Activated CD4-positive, alpha-beta T cell treated with anti-CD3 and anti-CD28 coated beads, Interleukin-2, amount 10 ng/mL, durations not matched to agents 24 days and 14 days (primary cell): ENCODE measurements around the gene BAMBI. TPM values are rescaled to one million over a fixed set of nuclear protein-coding genes. Genes with fewer than 3 reads are reported as not detected.

Source experiments
- DNase-seq: peaks from one replicate; pipeline ENCODE4 v3.0.0; 2022
- H3K27ac Mint-ChIP-seq: one replicate; pipeline ENCODE4 v1.8.0; 2022; ENCODE audit warnings: mild to moderate bottlenecking, mixed read lengths
- H3K27me3 Mint-ChIP-seq: one replicate; pipeline ENCODE4 v1.8.0; 2022; ENCODE audit warnings: mixed read lengths
- H3K36me3 Mint-ChIP-seq: one replicate; pipeline ENCODE4 v1.8.0; 2022; ENCODE audit warnings: low read depth, mild to moderate bottlenecking, mixed read lengths
- H3K4me1 Mint-ChIP-seq: one replicate; pipeline ENCODE4 v1.8.0; 2021; ENCODE audit warnings: mixed read lengths
- H3K4me3 Mint-ChIP-seq: one replicate; pipeline ENCODE4 v1.8.0; 2022; ENCODE audit warnings: mild to moderate bottlenecking, moderate library complexity, mixed read lengths
- H3K9me3 Mint-ChIP-seq: one replicate; pipeline ENCODE4 v1.8.0; 2021; ENCODE audit warnings: mixed read lengths
- intact Hi-C: fragments of 100-400 bp; cut with micrococcal nuclease; formaldehyde crosslinking; loops from one replicate; pipeline ENCODE4 v1.15.1; 2023
- total RNA-seq: library from RNA; stranded (reverse); gene quantifications from 2 replicates; pipeline ENCODE4 v1.2.3, GENCODE V29; 2022

BAMBI gene
- total RNA-seq, 1 donor from 2014 or later: 0.44 TPM

- Mint-ChIP-seq H3K36me3 (no peaks in the 10 kb centered on the region), H3K4me3 (no peak overlapping the region), H3K27ac (no peak overlapping the region), H3K27me3 (no peaks in the 10 kb centered on the region), H3K4me1 (no peaks in the 10 kb centered on the region), H3K9me3 (no peaks in the 10 kb centered on the region)
- no peak for DNase-seq
- intact Hi-C loops: no loop called here
Measured at GRCh38 chr10:28704464-28705161, 27.3 kb downstream of the BAMBI start.

- no peaks in the 10 kb centered on the region for H3K9me3 Mint-ChIP-seq
- H3K4me1 Mint-ChIP-seq: no peaks in the 10 kb centered on the region
- no peak overlapping the region for H3K4me3 Mint-ChIP-seq
- H3K36me3 Mint-ChIP-seq: no peaks in the 10 kb centered on the region
- DNase-seq: no peak
- H3K27ac Mint-ChIP-seq: no peak overlapping the region
- intact Hi-C loops: no loop called here
- H3K27me3 Mint-ChIP-seq: no peaks in the 10 kb centered on the region
Measured at GRCh38 chr10:28705472-28705871, 28.2 kb downstream of the BAMBI start.

GRCh38 chr10:28709001-28709710 is 31.8 kb downstream of the BAMBI start:
- intact Hi-C loops: no loop called here
- H3K27ac Mint-ChIP-seq: no peak overlapping the region
- no peak overlapping the region for H3K4me3 Mint-ChIP-seq
- H3K27me3 Mint-ChIP-seq: no peaks in the 10 kb centered on the region
- no peaks in the 10 kb centered on the region for H3K9me3 Mint-ChIP-seq
- no peaks in the 10 kb centered on the region for H3K4me1 Mint-ChIP-seq
- no peak for DNase-seq
- no peaks in the 10 kb centered on the region for H3K36me3 Mint-ChIP-seq

GRCh38 chr10:28710202-28710886 is 33.0 kb downstream of the BAMBI start:
- no peaks in the 10 kb centered on the region for H3K27me3 Mint-ChIP-seq
- H3K27ac Mint-ChIP-seq: no peak overlapping the region
- H3K4me3 Mint-ChIP-seq: no peak overlapping the region
- DNase-seq: no peak
- intact Hi-C loops: no loop called here
- H3K4me1 Mint-ChIP-seq: no peaks in the 10 kb centered on the region
- H3K9me3 Mint-ChIP-seq: no peaks in the 10 kb centered on the region
- H3K36me3 Mint-ChIP-seq: no peaks in the 10 kb centered on the region

GRCh38 chr10:28711041-28711440 is 33.7 kb downstream of the BAMBI start:
- no peaks in the 10 kb centered on the region for H3K9me3 Mint-ChIP-seq

GRCh38 chr10:28711776-28712175 is 34.5 kb downstream of the BAMBI start:
- H3K9me3 Mint-ChIP-seq: no peaks in the 10 kb centered on the region
- H3K27me3 Mint-ChIP-seq: no peaks in the 10 kb centered on the region
- H3K36me3 Mint-ChIP-seq: no peaks in the 10 kb centered on the region
- DNase-seq: no peak
- intact Hi-C loops: no loop called here
- no peak overlapping the region for H3K27ac Mint-ChIP-seq
- no peaks in the 10 kb centered on the region for H3K4me1 Mint-ChIP-seq
- no peak overlapping the region for H3K4me3 Mint-ChIP-seq

More at GRCh38 chr10:28711041-28711440, 33.7 kb downstream of the BAMBI start:
- no peaks in the 10 kb centered on the region for H3K27me3 Mint-ChIP-seq
- no peaks in the 10 kb centered on the region for H3K4me1 Mint-ChIP-seq
- H3K27ac Mint-ChIP-seq: no peak overlapping the region
- H3K4me3 Mint-ChIP-seq: no peak overlapping the region
- no peak for DNase-seq
- intact Hi-C loops: no loop called here
- no peaks in the 10 kb centered on the region for H3K36me3 Mint-ChIP-seq

GRCh38 chr10:28713626-28714352 is 36.5 kb downstream of the BAMBI start:
- intact Hi-C loops: no loop called here
- Mint-ChIP-seq H3K27me3 (no peaks in the 10 kb centered on the region), H3K27ac (no peak overlapping the region), H3K36me3 (no peaks in the 10 kb centered on the region), H3K9me3 (no peaks in the 10 kb centered on the region), H3K4me1 (no peaks in the 10 kb centered on the region), H3K4me3 (no peak overlapping the region)
- DNase-seq: no peak

- H3K36me3 Mint-ChIP-seq: no peaks in the 10 kb centered on the region
- peaks cover 2% of the 10 kb centered on the region for H3K27me3 Mint-ChIP-seq
- no peak overlapping the region for H3K27ac Mint-ChIP-seq
- no peak for DNase-seq
- H3K4me1 Mint-ChIP-seq: no peaks in the 10 kb centered on the region
- no peak overlapping the region for H3K4me3 Mint-ChIP-seq
- intact Hi-C loops: no loop called here
- no peaks in the 10 kb centered on the region for H3K9me3 Mint-ChIP-seq
Measured at GRCh38 chr10:28714401-28715053, 37.2 kb downstream of the BAMBI start.

- Mint-ChIP-seq H3K27ac (no peak overlapping the region), H3K4me1 (no peaks in the 10 kb centered on the region), H3K4me3 (no peak overlapping the region), H3K27me3 (peaks cover 4% of the 10 kb centered on the region), H3K36me3 (no peaks in the 10 kb centered on the region), H3K9me3 (no peaks in the 10 kb centered on the region)
- intact Hi-C loops: no loop called here
- no peak for DNase-seq
Measured at GRCh38 chr10:28715246-28715645, 37.9 kb downstream of the BAMBI start.

GRCh38 chr10:28715757-28716156 is 38.4 kb downstream of the BAMBI start:
- intact Hi-C loops: no loop called here
- H3K27me3 Mint-ChIP-seq: peaks cover 4% of the 10 kb centered on the region
- H3K27ac Mint-ChIP-seq: no peak overlapping the region
- no peaks in the 10 kb centered on the region for H3K36me3 Mint-ChIP-seq
- no peaks in the 10 kb centered on the region for H3K9me3 Mint-ChIP-seq
- no peaks in the 10 kb centered on the region for H3K4me1 Mint-ChIP-seq
- no peak for DNase-seq
- no peak overlapping the region for H3K4me3 Mint-ChIP-seq

- intact Hi-C loops: no loop called here
- Mint-ChIP-seq H3K4me3 (no peak overlapping the region), H3K4me1 (no peaks in the 10 kb centered on the region)
Measured at GRCh38 chr10:28716748-28717147, 39.4 kb downstream of the BAMBI start.

GRCh38 chr10:28717656-28718201 is 40.4 kb downstream of the BAMBI start:
- no peaks in the 10 kb centered on the region for H3K4me1 Mint-ChIP-seq
- intact Hi-C loops: no loop called here

More at GRCh38 chr10:28716748-28717147, 39.4 kb downstream of the BAMBI start:
- H3K27me3 Mint-ChIP-seq: peaks cover 14% of the 10 kb centered on the region
- H3K36me3 Mint-ChIP-seq: no peaks in the 10 kb centered on the region
- H3K27ac Mint-ChIP-seq: no peak overlapping the region
- no peak for DNase-seq
- H3K9me3 Mint-ChIP-seq: no peaks in the 10 kb centered on the region

GRCh38 chr10:28719789-28720436 is 42.6 kb downstream of the BAMBI start:
- H3K4me3 Mint-ChIP-seq: no peak overlapping the region
- no peaks in the 10 kb centered on the region for H3K36me3 Mint-ChIP-seq
- H3K27me3 Mint-ChIP-seq: peaks cover 33% of the 10 kb centered on the region
- H3K27ac Mint-ChIP-seq: no peak overlapping the region
- no peaks in the 10 kb centered on the region for H3K4me1 Mint-ChIP-seq
- intact Hi-C loops: no loop called here
- H3K9me3 Mint-ChIP-seq: no peaks in the 10 kb centered on the region
- DNase-seq: no peak

More at GRCh38 chr10:28717656-28718201, 40.4 kb downstream of the BAMBI start:
- no peak for DNase-seq
- no peak overlapping the region for H3K4me3 Mint-ChIP-seq
- no peaks in the 10 kb centered on the region for H3K9me3 Mint-ChIP-seq
- peaks cover 23% of the 10 kb centered on the region for H3K27me3 Mint-ChIP-seq
- H3K36me3 Mint-ChIP-seq: no peaks in the 10 kb centered on the region
- no peak overlapping the region for H3K27ac Mint-ChIP-seq
